HG03064 (cell line): ENCODE measurements around the gene TXNRD3.
"Not testable (repeated sequence)": the region's sequence is repeated elsewhere in the genome, so short reads cannot be mapped to it uniquely, and the experiment has no call there.

Source experiments
- ATAC-seq: cut with Tn5 transposase; IDR thresholded peaks from one replicate; pipeline ENCODE4 v1.9.1; 2021; ENCODE audit warnings: low read depth; ENCODE audit not compliant: unreplicated experiment

The TXNRD3 gene

DNA sequence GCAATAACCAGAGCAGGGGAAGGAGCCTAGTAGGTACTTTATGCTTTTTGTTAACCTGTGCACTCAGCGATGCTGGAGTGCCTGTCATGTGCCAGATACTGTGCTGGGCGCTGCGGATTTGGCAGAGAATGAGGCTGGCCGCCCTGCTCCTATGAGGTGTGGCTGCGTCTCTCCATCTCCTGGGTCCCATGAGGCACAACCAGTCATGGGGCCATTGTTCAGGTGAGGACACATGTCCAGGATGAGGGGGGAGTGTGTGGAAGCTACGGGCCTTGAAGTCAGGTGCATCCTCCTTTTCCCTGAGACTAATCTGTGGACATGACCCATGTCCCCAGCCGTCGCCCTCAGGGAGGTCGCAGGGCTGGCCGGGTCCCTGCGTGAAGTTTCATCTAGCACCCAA is 963 bp upstream of the TXNRD3 start:
- ATAC-seq = no peak

DNA sequence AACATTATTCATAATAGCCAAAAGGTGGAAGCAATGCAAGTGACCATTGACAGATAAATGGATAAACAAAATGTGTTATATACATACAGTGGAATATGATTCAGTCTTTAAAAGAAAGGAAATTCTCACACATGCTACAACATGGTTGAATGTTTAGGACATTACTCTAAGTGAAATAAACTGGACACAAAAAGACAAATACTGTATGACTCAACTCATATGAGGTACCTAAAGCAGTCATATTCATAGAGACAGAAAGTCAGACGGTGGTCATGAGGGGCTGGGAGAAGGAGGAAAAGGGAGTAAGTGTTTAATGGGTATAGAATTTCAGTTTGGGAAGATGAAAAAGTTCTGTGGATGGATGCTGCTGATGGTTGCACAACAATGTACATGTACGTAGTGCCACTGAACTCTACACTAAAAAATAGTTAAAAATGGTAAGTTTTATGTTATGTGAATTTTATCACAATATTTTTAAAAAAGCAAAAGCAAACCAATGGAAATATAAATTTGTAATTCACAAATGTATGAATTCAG is 5.3 kb downstream of the TXNRD3 start:
- ATAC-seq = no peak

DNA sequence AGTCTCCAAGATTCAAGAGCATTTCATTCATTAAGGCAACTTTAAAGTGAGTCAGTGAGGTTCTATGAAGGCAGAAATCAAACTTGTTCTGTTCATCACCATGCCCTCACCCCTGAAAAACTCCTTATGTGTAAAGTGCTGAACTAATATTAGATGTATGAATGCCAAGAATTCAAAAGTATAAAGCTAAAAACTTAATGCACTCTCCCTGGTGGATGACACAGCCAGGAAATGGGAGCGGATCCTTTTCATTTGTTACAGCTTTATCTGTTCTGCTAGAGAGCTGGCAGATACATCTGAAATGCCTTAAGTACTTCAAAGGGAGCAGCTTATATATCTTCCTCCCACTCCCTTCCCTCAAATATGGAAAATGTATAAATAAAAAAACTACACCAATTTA is 8.2 kb downstream of the TXNRD3 start:
- no peak for ATAC-seq

DNA sequence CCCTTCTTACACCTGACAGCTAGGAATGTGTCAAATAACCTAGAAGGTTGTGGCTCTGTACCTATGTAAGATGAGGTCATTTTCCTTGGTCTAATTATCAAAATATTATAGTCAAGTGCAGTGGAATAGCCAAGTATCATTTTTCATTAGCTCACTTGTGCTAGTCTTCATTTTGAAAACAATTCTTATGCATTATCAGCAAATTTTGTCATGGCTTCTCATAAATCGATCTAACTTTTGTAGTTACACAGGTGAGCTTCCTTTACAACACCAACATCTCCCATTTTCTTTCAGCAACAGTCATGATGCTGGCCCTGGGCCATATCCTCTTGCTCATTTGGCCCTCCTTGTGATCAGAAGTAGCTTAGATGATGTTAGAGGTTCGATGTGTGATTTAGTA is 10.3 kb downstream of the TXNRD3 start:
- ATAC-seq = no peak

DNA sequence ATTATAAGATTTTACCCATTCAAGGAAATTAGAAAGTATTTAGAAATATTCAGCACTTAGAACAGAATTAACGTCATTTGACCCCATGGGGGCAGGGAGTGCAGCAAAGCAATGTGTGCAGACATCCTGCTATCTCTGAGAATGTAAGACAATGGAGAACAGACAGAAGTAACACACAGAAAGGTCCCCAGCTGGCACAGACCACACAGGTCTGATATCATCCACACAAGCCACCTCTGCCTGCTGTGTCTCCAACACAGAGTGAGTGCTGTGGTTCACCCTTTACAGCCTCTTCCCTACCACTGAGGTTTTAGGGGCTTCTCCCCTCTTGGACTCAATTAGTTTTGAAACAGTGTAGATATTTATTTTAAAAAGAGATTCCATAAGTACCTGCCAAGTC is 16.1 kb downstream of the TXNRD3 start:
- ATAC-seq = no peak

DNA sequence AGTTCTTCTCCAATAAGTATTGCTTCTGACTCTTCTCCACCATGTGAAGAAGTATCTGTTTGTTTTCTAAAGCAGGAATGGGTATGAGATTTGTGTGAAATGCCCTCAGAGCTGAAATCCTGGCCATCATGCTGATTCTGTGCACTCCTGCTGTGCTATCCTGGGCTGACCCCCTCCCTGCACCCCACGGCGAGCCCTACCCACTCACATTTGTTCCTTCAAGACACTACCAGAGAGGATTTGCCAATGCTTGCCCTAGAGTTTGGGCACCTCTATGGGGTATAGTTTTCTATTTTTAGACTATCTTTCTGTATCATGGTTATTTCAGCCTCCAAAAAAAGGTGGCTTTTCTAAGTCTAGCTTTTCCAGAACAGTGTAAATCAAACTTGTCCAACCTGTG is 18.5 kb downstream of the TXNRD3 start:
- no peak for ATAC-seq

DNA sequence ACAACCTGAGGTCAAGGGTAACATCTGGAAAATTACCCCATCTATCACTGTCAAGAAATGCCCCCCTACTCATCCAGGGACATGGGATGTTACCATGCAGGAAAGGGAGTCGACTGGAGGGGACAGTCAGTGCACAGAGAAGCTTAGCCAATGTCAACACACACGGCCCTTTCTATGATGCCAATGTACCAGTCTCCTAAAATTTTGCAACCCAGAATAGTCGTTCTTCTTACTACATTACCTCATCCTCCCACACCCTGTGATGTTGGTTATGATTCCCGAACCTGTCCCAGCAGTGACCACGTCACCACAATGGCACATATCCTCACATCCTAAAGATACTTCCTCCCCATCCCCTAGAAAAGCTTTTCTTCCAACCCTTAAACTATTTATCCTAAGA is 20.1 kb downstream of the TXNRD3 start:
- ATAC-seq = no peak

DNA sequence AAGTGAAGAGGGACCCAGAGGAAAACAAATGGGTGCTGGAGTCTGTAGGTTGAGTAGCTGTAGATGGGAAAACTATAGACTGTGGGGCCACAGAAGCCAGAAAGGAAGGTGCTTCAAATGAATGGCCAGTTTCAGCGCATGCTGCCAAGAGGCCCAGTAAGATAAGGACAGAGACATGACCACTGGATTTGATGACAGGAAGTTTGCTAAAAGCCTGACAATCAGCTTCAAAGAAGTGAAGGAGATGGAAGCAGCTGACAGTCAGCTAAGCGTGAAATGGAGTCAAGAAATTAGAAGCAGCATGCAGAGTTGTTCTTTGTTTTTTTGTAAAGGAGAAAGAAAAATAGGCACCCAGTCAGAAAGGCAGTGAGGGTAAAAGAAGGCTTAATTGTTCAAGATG is 24.9 kb downstream of the TXNRD3 start:
- ATAC-seq = no peak

DNA sequence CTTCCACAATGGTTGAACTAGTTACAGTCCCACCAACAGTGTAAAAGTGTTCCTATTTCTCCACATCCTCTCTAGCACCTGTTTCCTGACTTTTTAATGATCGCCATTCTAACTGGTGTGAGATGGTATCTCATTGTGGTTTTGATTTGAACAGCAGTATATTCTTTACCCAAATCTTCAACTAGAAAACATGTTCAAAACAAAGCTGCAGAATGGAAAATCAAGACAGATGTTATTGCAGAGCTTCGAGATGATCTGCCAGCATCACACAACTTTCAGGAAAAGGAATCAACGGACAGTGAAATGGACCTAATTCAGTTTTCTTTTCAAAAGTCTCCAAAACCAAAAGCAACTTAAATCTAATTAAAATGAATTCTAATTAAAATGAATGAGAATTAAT is 29.2 kb downstream of the TXNRD3 start:
- ATAC-seq = not testable (repeated sequence)

DNA sequence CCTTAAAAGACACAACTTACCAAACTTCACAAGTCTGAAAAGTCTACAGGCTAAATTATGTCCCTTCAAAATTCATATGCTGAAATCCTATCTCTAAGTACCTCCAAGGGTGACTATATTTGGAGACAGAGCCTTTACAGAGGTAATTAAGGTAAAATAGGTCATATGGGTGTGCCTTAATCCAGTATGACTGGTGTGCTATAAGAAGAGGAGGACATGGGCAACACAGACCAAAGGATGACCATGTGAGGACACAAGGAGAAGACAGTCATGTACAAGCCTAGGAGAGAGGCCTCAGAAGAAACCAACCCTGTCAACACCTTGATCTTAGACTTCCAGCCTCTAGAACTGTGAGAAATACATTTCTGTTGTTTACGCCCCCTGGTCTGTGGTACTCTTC is 32.2 kb downstream of the TXNRD3 start:
- ATAC-seq = no peak

DNA sequence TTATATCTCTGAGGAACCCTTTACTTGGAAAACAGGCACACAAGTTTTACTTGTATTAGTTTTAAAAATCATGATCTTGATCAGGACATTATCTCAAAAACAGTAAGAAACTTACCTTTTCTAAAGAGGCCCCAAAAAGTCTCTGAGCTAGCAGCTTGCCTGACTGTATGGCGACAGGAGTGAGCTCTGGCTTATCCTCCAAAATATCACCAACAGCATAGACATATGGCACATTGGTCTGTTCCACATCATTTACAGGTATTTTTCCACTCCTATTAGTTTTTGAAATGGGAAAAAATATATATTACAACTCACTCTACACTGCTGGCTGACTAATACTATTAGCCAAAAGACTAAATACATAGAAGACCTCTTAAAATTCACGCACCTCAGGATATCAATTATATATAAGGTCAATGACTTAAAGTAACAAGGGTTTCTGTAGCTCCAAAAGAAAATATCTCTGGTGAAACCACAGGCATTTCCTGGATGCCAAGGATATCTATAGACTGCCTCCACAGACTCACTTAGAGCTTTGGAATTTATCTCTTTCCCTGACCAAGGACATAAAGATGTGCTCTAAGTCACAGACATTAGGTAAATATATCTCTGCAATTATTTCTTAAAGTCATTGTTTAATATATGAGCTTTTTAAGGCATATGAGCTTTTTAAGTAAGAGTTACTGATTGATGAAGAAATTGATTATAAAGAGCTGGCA is 33.1 kb downstream of the TXNRD3 start:
- no peak for ATAC-seq

DNA sequence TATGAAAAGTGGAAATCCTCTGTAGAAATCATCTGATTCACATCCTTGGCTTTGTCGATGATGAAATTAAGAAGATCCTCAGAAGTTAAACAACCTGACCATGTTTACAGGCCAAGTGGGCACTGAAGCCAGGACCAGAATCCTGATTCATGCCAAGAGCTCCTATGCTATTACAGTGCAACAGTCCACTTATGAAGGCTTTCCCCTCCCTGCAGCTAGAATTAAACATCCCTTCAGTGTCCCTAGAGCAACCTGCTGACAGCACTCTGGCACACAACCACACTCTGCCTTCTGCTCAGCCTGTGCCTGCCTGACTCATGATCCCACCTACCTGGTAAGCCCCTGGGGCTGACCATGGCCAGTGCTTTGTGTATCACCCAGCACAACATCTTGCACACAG is 33.8 kb downstream of the TXNRD3 start:
- no peak for ATAC-seq

DNA sequence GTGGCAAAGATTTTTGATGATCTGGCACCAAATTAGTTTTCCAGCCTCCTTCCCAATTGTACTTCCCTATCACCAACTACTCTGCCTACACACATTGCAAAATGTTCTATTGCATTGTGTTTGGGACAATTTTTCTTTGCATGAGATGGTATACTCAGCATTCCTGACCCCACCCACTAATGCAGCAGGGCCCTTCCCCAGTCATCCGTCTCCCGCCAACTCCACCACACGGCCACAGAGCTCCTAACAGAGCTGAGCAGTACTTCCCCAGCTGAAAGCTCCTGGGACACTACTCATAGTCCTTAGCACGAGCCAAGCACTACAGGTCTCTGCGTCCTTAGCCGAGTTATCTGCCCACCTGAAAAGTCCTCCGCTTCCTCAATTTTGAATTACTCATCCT is 34.2 kb downstream of the TXNRD3 start:
- no peak for ATAC-seq

DNA sequence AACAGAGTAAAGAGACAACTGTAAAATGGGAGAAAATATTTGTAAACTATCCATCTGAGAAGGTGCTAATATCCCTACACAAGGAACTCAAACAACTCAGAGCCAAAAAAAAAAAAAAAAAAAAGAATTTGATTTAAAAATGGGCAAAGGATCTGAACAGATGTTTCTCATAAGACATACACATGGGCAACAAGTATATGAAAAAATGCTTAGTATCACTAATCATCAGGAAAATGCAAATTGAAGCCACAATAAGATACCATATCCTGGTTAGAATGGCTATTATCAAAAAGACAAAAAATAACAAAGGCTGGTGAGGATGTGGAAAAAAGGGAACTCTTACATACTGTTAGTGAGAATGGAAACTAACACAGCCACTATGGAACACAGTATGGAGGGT is 36.2 kb downstream of the TXNRD3 start:
- ATAC-seq = no peak

DNA sequence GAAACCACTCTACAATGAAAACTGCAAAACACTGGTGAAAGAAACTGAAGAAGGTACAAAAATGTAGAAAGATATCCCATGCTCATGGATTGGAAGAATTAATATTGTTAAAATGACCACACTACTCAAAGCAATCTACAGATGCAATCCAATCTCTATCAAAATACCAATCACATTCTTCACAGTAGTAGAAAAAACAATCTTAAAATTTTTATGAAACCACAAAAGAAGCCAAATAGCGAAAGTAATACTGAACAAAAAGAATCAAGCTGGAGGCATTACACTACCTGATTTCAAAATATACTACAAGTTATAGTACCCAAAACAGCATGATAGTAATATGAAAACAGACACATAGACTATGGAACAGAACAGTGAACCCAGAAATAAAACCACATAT is 36.9 kb downstream of the TXNRD3 start:
- ATAC-seq = no peak

DNA sequence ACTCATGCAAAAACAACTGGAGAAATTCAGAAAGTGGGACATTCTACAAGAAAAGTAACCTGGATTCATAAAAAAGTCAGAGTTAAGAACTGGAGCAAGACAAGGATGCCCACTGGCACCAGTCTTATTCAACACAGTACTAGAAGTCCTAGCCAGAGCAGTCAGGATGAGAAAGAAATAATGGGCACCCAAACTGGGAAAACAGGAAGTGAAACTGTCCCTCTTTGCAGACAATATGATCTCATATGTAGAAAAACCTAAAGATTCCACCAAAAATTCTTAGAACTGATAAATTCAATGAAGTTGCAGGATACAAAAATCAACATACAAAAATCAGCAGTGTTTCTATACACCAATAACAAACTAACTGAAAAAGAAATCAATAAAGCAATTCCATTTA is 37.4 kb downstream of the TXNRD3 start:
- no peak for ATAC-seq

DNA sequence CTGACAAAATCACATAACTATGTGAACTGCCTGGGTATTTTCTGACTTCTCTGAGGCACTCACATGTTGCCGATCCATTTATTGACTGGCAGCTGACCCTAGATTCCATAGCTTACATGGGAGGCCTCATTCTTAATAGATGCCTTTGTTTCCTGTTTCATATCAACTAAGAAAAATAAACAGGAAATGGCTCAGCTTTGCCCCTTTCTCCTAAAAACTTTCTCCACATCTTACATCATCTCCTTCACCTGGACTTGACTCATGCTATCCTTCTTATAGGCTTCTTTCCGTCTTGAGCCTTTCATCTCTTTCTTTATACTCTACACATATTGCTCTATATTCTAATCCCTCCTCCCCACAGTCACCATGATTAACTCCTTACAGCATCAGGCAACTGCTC is 38.0 kb downstream of the TXNRD3 start:
- ATAC-seq = no peak

DNA sequence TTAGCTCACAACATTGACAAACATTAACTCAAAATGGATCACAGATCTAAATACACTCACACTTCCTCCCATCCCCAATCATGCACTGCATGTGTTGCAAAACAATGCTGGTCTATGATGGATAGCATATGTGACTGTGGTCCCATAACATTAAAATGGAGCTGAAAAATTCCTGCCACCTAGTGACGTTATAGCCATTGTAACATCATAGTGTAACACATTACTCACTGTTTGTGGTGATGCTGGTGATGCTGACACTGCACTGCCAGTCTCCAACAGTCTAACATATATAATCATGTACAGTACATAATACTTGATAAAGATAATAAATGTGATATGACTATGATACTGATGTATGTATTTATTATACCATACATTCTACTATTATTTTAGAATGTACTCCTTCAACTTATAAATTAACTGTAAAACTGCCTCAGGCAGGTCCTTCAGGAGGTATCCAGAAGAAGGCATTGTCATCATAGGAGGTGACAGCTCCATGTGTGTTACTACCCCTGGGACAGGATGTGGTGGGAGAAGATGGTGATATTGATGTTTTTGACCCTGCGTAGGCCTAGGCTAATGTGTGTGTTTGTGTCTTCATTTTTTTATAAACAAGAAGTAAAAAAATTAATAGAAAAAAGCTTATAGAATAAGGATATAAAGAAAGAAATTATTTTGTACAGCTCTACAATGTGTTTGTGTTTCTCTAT is 41.3 kb downstream of the TXNRD3 start:
- ATAC-seq = no peak

DNA sequence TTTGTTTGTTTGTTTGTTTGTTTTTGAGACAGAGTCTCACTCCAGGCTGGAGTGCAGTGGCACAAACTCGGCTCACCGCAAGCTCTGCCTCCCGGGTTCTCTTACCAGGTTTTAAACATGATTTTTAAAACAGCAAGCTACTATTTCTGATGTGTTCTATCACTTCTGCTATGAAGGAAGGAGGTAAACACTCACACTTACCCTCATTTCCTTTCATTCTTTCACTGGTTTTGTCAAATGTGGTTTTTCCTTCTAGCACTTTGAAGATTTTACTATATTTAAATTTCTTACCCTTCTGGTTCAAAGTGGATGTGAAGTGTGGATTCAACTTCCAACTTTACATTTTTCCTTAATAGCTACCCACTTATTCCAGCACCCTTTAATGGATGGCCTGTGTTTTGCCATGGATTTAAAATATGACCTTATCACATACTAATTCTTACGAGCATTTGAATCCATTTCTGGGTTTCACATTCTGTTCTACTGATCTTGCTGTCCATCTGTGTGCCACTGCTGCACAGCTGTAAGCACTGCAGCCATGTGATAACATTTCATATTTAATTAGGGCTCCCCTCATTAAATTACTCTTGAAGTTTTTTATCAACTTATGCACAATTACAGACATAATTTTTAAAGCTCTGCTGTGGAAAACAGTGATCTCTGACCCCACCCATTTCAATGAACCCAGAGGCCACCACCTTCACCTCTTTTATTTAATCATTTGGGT is 42.3 kb downstream of the TXNRD3 start:
- no peak for ATAC-seq

DNA sequence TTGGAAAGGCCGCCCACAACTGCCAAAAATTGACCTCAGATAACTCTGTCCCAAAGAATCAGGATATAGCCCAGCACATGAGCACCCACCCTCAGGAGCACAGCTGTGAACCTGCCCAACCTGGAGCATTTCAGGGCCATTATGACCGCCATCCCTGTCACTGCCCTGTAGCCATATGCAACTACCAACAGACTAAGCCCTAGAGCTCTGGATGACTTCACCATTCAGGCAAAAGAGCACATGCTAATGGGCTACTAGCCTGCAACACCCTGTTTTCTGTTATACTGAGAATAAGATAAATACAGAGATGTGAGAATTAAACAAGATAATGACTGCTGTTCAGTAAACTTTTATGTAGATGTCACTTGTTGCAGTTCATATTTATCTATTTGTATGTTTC is 45.0 kb downstream of the TXNRD3 start:
- ATAC-seq = no peak

DNA sequence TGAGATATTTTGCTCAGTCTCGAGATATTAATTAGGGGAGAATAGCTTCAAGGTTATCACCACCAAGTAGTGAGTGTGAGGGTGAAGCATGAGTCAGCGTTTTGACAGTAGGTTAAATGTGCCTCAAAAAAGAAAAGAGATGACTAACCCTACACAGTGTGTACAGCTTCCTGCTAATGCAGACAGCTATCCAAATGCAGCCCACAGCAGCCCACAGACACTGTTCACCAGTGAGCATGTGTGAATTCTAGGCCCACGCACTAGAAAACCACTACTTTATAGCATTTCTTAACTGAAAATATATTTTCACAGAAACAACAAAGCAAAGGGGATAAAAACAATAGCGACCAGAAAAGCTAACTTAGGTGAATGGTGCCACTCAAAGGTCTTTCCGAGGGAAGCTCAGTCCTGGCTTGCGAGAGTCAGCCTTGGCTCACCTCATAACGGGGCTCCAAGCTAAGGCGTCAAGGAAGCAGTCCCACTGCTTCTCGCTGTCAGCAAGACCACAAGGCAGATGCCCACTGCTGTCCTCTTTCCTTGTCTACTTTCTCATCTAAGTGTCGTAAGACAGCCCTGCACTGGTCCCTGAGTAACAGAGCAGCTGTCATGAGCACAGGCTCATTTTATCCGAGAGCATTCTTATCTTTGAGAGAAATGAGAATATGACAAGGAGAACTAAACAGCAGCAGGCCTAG is 47.6 kb downstream of the TXNRD3 start:
- ATAC-seq = no peak
